Epithelial cell of proximal tubule (primary cell): Measurements from ENCODE around the gene MRC2. TPM values are rescaled to one million over a fixed set of nuclear protein-coding genes. Genes with fewer than 3 reads are reported as not detected.
"Not testable (repeated sequence)": the region's sequence is repeated elsewhere in the genome, so short reads cannot be mapped to it uniquely, and the experiment has no call there.

Experiments used
- DNase-seq: peaks from one replicate; pipeline ENCODE4 v3.0.0-alpha.2; 2011; ENCODE audit warnings: low read depth
- H3K4me3 ChIP-seq: 2 replicates; pipeline ENCODE4 v1.5.1; 2011; ENCODE audit warnings: low read depth, mild to moderate bottlenecking, low read length
- total RNA-seq: library from RNA; depleted of rRNA; stranded (reverse); fragments of >200 nt; gene quantifications from 2 replicates; pipeline ENCODE4 v1.2.3, GENCODE V29; 2015
- TF ChIP-seq, protein P1 (sequence below): conservative IDR thresholded peaks from 2 replicates; pipeline ENCODE4 v1.5.1; 2012; ENCODE audit warnings: low read depth, mild to moderate bottlenecking, low read length

MRC2 gene
- total RNA-seq, 1 donor from 2014 or later = 50.4 TPM

DNA sequence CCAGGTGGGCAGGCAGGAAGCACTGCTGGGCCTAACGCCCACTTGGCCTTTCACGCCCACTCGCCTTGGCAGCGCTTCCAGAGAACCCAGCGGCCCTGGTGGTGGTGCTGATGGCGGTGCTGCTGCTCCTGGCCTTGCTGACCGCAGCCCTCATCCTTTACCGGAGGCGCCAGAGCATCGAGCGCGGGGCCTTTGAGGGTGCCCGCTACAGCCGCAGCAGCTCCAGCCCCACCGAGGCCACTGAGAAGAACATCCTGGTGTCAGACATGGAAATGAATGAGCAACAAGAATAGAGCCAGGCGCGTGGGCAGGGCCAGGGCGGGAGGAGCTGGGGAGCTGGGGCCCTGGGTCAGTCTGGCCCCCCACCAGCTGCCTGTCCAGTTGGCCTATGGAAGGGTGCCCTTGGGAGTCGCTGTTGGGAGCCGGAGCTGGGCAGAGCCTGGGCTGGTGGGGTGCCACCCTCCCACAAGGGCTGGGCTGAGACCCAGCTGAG, 64.7 kb downstream of the MRC2 start:
- TF ChIP-seq, protein P1, sequence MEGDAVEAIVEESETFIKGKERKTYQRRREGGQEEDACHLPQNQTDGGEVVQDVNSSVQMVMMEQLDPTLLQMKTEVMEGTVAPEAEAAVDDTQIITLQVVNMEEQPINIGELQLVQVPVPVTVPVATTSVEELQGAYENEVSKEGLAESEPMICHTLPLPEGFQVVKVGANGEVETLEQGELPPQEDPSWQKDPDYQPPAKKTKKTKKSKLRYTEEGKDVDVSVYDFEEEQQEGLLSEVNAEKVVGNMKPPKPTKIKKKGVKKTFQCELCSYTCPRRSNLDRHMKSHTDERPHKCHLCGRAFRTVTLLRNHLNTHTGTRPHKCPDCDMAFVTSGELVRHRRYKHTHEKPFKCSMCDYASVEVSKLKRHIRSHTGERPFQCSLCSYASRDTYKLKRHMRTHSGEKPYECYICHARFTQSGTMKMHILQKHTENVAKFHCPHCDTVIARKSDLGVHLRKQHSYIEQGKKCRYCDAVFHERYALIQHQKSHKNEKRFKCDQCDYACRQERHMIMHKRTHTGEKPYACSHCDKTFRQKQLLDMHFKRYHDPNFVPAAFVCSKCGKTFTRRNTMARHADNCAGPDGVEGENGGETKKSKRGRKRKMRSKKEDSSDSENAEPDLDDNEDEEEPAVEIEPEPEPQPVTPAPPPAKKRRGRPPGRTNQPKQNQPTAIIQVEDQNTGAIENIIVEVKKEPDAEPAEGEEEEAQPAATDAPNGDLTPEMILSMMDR = no peak
- DNase-seq = no peak
- no peak overlapping the region for H3K4me3 ChIP-seq

DNA sequence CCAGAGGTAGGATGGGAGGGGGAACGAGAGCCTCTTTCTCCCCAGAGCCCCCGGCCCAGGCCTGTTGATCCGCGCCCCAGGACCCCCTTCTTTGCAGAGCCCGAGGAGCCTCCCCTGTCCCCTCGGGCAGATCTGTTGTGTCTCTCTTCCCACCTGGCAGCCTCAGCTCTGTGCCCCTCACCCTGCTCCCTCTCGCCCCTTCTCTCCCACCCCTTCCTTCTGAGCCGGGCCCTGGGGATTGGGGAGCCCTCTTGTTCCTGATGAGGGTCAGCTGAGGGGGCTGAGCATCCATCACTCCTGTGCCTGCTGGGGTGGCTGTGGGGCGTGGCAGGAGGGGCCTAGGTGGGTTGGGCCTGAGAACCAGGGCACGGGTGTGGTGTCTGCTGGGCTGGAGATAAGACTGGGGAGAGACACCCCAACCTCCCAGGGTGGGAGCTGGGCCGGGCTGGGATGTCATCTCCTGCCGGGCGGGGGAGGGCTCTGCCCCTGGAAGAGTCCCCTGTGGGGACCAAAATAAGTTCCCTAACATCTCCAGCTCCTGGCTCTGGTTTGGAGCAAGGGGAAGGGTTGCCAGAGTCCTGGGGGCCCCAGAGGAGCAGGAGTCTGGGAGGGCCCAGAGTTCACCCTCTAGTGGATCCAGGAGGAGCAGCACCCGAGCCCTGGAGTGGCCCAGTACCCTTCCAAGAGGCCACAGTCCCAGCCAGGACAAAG, 65.4 kb downstream of the MRC2 start:
- TF ChIP-seq, protein P1 = peak; percentile 59
- no peak overlapping the region for H3K4me3 ChIP-seq
- no peak for DNase-seq

DNA sequence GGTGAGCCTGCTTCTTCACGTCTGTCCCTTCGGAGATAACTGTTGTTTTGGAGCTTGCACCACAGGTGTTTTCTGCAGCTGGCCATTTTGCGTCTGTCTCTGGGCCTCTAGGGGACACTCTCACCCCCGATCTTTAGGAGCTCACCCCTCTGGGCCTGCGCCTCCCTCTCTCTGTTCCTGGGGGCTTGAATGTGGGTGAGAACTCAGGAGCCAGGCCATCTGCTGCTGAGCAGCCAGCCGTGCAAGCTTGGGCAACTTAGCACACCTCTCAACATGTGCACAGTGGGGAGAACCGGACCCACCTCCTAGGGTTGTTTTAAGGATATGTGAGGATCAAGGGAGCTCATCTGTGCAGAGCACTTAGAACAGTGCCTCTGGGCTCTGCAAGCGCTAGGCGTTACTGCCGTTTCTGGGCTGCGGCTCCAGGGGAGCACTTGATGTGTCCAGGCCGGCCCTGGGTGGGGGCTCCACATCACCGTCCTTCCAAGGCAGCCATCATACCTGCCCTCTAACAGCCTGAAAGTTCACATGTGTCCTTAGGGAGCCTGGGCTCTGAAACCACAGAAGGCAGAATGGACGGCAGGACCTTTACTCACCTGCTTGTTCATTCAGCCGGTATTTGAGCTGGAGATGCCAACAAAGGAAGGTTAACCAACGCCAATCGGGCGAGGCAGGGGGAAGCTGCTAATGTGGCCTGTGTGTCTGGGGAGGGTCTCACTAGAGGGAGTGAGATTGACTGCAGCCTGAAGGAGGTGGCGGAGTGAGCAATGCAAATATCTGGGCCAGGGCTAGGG, 66.3 kb downstream of the MRC2 start:
- no peak for DNase-seq

DNA sequence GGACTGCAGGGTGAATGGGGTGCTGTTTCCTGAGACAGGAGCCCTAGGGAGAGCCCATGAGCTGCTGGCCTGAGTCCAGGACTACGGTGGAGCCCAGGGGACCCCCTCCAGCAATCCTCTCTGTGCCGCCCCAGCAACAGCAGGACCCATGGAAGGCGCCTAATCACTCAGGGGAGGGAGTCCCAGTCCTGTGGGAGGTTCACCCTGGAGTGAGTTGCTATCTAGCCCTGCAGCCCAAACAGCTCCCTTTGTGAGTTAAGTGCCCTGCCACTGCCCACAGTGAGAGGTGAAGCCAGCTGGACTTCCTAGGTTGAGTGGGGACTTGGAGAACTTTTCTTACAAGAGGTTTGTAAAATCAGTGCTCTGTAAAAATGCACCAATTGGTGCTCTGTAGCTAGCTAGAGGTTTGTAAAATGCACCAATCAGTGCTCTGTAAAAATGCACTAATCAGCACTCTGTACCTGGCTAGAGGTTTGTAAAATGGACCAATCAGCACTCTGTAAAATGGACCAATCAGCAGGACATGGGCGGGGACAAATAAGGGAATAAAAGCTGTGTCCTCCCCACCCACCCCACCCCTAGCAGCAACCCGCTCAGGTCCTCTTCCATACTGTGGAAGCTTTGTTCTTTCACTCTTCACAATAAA, 67.7 kb downstream of the MRC2 start:
- not testable (repeated sequence) for DNase-seq, H3K4me3 ChIP-seq

More for the DNA sequence above, 66.3 kb downstream of the MRC2 start:
- no peak overlapping the region for H3K4me3 ChIP-seq
- TF ChIP-seq, protein P1 = no peak

DNA sequence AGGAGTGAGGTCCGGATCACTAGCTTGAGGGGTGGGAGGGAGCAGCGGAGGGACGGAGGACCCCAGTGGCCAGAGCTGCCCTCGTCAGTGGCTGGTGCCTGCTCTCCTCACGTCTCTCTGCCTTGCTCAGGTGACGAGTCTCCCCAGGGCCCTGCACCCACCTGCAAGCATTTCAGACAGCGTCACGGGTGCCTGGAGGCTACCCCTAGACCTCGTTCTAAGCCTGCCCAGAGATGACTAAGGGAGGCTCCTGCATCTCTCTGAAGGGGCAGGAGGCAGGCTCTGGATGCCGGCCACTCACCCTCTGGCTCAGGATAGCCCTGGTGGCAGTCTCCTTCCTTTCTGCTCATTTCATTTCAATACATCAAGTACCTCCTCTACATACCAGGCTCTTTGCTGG, 68.8 kb downstream of the MRC2 start:
- DNase-seq = no peak
- no peak overlapping the region for H3K4me3 ChIP-seq
- TF ChIP-seq, protein P1 = no peak

DNA sequence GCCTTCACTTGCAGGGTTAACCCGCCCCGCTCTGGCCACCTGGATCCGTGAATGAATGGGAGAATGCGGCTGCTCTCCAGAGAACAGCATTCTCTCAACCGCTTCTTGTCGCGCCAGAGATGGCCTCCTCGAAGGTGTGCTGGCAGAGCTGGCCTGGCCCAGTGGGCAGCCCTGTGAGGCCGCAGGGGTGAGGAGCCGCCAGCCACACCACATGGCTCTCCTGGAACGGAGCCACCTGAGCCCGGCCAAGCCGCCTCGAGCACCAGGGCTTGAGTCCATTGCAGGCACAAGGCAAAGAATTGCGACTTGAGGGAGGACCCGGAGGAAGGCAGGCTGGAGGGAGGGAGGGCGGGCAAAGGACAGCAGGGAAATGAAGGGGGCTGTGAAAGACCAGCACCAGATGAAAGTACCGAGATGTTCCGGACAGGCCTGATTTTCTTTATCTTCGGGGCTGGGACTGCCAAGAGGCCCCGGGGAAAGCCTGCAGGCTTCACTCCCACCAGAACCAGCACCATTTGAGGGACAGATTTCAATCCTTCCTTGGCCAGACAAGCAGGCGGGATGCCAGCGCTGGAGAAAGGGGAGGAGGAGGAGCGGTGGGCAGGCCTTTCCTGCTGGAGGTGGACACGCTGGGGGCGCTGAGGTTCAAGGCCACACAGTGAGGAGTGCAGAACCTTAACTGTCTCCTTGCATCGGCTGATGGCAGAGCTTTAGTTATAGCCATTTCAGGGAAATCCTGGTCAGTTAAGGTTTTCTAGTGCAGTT, 69.4 kb downstream of the MRC2 start:
- no peak overlapping the region for H3K4me3 ChIP-seq
- DNase-seq = no peak
- TF ChIP-seq, protein P1 = no peak

DNA sequence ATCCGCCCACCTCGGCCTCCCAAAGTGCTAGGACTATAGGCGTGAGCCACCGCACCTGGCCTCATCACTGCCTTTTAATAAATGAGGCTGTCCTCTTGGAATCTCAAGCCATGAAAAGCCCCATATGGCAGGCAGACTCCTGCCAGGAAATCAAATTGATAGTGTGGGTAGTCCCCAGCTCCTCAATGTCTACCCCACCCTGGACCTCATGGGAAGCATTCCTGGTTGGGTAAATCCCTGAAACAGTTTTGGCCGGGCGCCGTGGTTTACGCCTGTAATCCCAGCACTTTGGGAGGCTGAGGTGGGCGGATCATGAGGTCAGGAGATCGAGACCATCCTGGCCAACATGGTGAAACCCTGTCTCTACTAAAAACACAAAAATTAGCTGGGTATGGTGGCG, 71.0 kb downstream of the MRC2 start:
- DNase-seq = not testable (repeated sequence)

More for the DNA sequence above, 71.0 kb downstream of the MRC2 start:
- H3K4me3 ChIP-seq = not testable (repeated sequence)
